Activated CD8-positive, alpha-beta T cell treated with anti-CD3 and anti-CD28 coated beads for 36 hours (primary cell): ENCODE data around the gene ATP6V1B1. TPM values are rescaled to one million over a fixed set of nuclear protein-coding genes. Genes with fewer than 3 reads are reported as not detected.

Experiments used
- ATAC-seq: fragments of 200-7000 bp; cut with Tn5 transposase; one replicate; pipeline ENCODE4 v1.10.0; 2021; ENCODE audit warnings: mild to moderate bottlenecking, moderate library complexity
- CTCF ChIA-PET: fragments of 350-600 bp; sonication (Branson Sonifier 250); formaldehyde crosslinking; loops from one replicate; lab custom pipeline; 2021; ENCODE audit warnings: antibody characterized with exemption; lab: Charles Lee
- POLR2A ChIA-PET: fragments of 350-600 bp; sonication (Branson Sonifier 250); formaldehyde crosslinking; loops from one replicate; lab custom pipeline; 2021; ENCODE audit warnings: antibody characterized with exemption; lab: Charles Lee
- DNase-seq: peaks from one replicate; pipeline ENCODE4 v3.0.0-alpha.2; 2020
- H3K27ac Mint-ChIP-seq: one replicate; pipeline ENCODE4 v1.8.0; 2021; ENCODE audit warnings: mild to moderate bottlenecking, mixed read lengths
- H3K27me3 Mint-ChIP-seq: one replicate; pipeline ENCODE4 v1.8.0; 2021; ENCODE audit warnings: mixed read lengths
- H3K36me3 Mint-ChIP-seq: one replicate; pipeline ENCODE4 v1.8.0; 2021; ENCODE audit warnings: low read depth, mixed read lengths
- H3K4me1 Mint-ChIP-seq: one replicate; pipeline ENCODE4 v1.8.0; 2021; ENCODE audit warnings: low read depth, mixed read lengths
- H3K4me3 Mint-ChIP-seq: one replicate; pipeline ENCODE4 v1.8.0; 2021; ENCODE audit warnings: mild to moderate bottlenecking, moderate library complexity, mixed read lengths
- H3K9me3 Mint-ChIP-seq: one replicate; pipeline ENCODE4 v1.8.0; 2021; ENCODE audit warnings: mixed read lengths
- intact Hi-C: fragments of 100-400 bp; cut with micrococcal nuclease; formaldehyde crosslinking; loops from one replicate; pipeline ENCODE4 v1.10.0; 2022
- total RNA-seq, 2 experiments: library from RNA; stranded (reverse); gene quantifications; one replicate each; pipeline ENCODE4 v1.2.3, GENCODE V29; 2021
- TF ChIP-seq, protein P1 (sequence below): fragments of 200-600 bp; IDR thresholded peaks from one replicate; pipeline ENCODE4 v1.8.0; 2022; ENCODE audit warnings: antibody characterized with exemption, mild to moderate bottlenecking

ATP6V1B1 gene
- total RNA-seq, 2 experiments from 2014 or later: not detected

DNA sequence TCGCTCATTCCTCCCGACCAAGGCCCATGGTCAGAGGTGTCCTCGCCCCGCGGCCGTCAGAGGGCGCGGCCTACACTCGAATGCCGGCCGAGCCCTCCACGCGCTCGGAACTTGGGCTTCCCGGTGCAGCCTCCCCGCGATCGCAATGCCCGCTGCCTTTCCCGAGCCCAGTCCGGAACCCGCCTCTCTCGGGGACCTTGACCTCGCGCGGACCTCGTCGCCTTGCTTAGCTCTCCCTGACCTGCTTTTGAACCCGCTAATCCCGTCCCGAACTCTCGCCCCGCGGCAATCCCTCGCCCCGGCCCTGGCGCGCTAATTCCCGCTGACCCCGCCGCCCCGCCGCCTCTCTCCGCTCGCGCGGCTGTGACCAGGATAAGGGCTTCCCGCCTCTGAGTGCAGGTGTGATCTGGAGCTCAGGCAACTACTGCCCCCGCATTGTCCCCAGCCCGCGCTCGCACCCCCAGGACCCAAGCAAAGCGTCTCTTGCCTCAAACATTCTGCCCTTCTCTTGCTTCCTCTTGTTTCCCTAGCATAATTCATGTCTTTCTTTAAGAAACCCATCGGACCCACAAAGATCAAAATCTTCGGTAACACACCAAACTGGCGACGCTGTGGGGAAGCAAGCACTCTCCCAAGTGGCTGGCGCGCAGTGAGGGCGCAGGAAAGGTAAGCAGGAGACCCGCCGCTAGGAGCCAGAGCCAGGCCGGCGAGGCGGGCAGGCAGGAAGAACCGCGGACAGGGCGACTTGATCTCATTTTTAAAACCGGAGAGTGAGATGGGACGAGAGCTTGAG, 46.6 kb upstream of the ATP6V1B1 start:
- TF ChIP-seq, protein P1, sequence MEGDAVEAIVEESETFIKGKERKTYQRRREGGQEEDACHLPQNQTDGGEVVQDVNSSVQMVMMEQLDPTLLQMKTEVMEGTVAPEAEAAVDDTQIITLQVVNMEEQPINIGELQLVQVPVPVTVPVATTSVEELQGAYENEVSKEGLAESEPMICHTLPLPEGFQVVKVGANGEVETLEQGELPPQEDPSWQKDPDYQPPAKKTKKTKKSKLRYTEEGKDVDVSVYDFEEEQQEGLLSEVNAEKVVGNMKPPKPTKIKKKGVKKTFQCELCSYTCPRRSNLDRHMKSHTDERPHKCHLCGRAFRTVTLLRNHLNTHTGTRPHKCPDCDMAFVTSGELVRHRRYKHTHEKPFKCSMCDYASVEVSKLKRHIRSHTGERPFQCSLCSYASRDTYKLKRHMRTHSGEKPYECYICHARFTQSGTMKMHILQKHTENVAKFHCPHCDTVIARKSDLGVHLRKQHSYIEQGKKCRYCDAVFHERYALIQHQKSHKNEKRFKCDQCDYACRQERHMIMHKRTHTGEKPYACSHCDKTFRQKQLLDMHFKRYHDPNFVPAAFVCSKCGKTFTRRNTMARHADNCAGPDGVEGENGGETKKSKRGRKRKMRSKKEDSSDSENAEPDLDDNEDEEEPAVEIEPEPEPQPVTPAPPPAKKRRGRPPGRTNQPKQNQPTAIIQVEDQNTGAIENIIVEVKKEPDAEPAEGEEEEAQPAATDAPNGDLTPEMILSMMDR: no peak
- intact Hi-C loops: no loop called here
- peak overlapping the region; percentile 67 for H3K4me3 Mint-ChIP-seq

DNA sequence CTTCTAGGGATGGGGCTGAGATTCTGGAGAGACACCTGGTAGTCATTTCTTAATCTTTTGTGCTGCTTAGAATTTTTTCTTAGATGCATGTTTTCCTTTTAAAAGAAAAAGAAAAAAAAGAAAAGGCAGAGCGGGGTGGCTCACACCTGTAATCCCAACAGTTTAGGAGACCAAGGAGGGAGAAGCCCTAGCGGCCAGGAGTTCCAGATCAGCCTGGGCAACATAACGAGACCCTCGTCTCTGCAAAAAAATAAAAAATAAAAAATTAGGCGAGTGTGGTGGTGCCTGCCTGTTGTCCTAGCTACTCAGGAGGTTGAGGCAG, 46.0 kb upstream of the ATP6V1B1 start:
- CTCF ChIA-PET: no interaction called here
- Mint-ChIP-seq H3K27me3 (peaks cover 82% of the 10 kb centered on the region), H3K4me1 (peaks cover 20% of the 10 kb centered on the region), H3K36me3 (no peaks in the 10 kb centered on the region), H3K27ac (no peak overlapping the region), H3K4me3 (no peak overlapping the region), H3K9me3 (no peaks in the 10 kb centered on the region)
- ATAC-seq (no peak), DNase-seq (no peak)
- intact Hi-C loops: no loop called here
- TF ChIP-seq, protein P1: no peak
- POLR2A ChIA-PET: interaction anchor here (0.5 kb wide), 1 partner anchor 22 kb away, joined by 3 read pairs; no protein-coding TSS in a partner anchor

More for the DNA sequence above, 46.6 kb upstream of the ATP6V1B1 start:
- CTCF ChIA-PET: no interaction called here
- DNase-seq: no peak
- H3K9me3 Mint-ChIP-seq: no peaks in the 10 kb centered on the region
- H3K27me3 Mint-ChIP-seq: peaks cover 82% of the 10 kb centered on the region
- POLR2A ChIA-PET: interaction anchor here (0.5 kb wide), 1 partner anchor 22 kb away, joined by 3 read pairs; no protein-coding TSS in a partner anchor
- ATAC-seq: no peak
- no peaks in the 10 kb centered on the region for H3K36me3 Mint-ChIP-seq
- no peak overlapping the region for H3K27ac Mint-ChIP-seq
- peaks cover 20% of the 10 kb centered on the region for H3K4me1 Mint-ChIP-seq

DNA sequence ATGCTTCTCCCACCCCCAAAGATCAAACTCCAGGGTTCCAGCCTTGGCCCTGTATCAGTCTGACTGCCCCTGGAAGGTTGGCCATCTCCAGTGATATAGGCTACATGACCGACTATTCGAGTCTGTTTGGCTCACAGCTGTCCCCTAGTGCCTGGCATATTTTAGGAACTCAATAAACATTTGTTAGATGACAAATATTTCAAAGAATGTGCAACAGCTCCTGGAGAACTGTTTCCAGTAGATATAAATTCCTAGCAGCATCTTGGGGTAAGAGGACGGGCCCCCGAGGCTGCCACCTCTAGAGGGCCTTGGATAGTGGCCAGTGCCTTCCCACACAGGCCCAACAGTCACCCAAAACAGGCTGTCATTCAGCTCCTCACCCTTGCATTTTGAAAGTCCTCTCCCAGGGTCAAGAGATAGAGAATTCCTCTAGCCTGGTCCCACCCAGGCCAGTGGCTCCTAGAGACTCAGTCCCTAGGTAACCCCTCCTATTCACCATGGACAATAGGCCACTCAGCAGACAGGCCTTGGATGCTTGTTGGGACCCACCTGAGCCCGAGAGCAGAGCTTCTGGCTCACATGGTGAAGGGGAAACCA, 45.1 kb upstream of the ATP6V1B1 start:
- TF ChIP-seq, protein P1: no peak
- no peaks in the 10 kb centered on the region for H3K9me3 Mint-ChIP-seq
- ChIA-PET CTCF (interaction anchor here (1.0 kb wide), 1 partner anchor 20 kb away, joined by 3 read pairs; no protein-coding TSS in a partner anchor), POLR2A (no interaction called here)
- intact Hi-C loops: no loop called here
- no peak for ATAC-seq
- H3K4me3 Mint-ChIP-seq: no peak overlapping the region
- DNase-seq: no peak
- H3K27ac Mint-ChIP-seq: no peak overlapping the region
- H3K4me1 Mint-ChIP-seq: peaks cover 20% of the 10 kb centered on the region
- H3K27me3 Mint-ChIP-seq: peaks cover 85% of the 10 kb centered on the region
- H3K36me3 Mint-ChIP-seq: no peaks in the 10 kb centered on the region

DNA sequence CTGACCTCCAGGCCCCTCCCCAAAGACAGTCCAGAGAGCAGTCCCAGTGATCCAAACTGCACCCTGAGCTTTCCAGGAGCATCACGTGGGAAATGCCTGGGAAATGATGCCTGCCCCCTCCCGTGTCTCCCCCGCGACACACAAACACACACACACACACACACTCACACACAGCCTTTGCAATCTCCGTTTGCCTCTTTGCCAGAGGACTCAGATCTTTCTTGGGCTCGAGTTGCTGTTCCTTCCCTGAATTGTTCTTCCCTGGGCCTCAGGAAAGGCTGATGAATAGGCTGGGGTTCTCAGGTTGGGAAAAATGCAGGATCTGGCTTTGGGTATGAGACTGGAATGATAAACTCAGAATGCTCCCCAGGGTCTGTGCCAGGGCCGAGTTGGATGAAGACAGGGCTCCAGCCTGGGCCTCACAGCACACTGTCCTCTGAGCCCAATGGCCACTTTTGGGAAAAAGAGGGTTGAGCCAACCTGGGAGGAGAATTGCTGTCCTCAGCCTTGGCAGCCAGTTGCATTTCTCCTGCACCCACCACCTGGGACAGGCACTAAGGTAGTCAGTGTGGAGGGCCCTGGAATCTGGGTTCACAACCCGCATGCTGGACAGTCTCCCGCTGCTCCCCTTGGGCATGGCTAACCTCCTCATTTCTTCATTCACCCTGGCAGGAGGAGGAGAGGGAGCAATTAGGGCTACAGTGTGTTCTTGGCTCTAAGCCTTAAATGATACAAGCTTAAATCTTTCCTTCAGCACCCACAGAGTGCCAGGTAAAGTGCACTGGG, 43.9 kb upstream of the ATP6V1B1 start:
- CTCF ChIA-PET: interaction anchor here (1.0 to 1.8 kb wide), 3 partner anchors 21 to 30 kb away, joined by 3 to 6 read pairs (median 4); no protein-coding TSS in a partner anchor
- H3K36me3 Mint-ChIP-seq: no peaks in the 10 kb centered on the region
- no peak for ATAC-seq

More for the DNA sequence above, 43.9 kb upstream of the ATP6V1B1 start:
- Mint-ChIP-seq H3K4me1 (peaks cover 20% of the 10 kb centered on the region), H3K27me3 (peaks cover 88% of the 10 kb centered on the region), H3K27ac (no peak overlapping the region), H3K9me3 (no peaks in the 10 kb centered on the region), H3K4me3 (no peak overlapping the region)
- no peak for DNase-seq
- POLR2A ChIA-PET: no interaction called here
- intact Hi-C loops: no loop called here
- TF ChIP-seq, protein P1: no peak
